Gastroesophageal sphincter (tissue), 4 donors: ENCODE data around the gene RPS27A. TPM values are rescaled to one million over a fixed set of nuclear protein-coding genes. Genes with fewer than 3 reads are reported as not detected.
"Not testable (repeated sequence)": the region's sequence is repeated elsewhere in the genome, so short reads cannot be mapped to it uniquely, and the experiment has no call there.

Experiments
- ATAC-seq: fragments of 150-250 bp; one replicate; pipeline ENCODE4 v1.9.1; 2016; ENCODE audit warnings: mild to moderate bottlenecking, moderate library complexity
- H3K27ac ChIP-seq, 4 donors: fragments of 200-600 bp; sonication (generic) in 3 of 4; 1 replicate in 3 of 4; 2 replicates in 1 of 4; pipeline ENCODE4 v1.5.1; 2016 to 2019
- H3K27me3 ChIP-seq: fragments of 200-600 bp; sonication (generic); one replicate; pipeline ENCODE4 v1.5.1; 2019
- H3K36me3 ChIP-seq, 2 donors: fragments of 200-600 bp; sonication (generic); one replicate each; pipeline ENCODE4 v1.5.1; 2019; ENCODE audit warnings: control low read depth in 1 of 2
- H3K4me1 ChIP-seq, 3 donors: fragments of 200-600 bp; sonication (generic); 1 replicate in 2 of 3; 2 replicates in 1 of 3; pipeline ENCODE4 v1.5.1; 2016 to 2019; ENCODE audit warnings: control low read depth in 2 of 3
- H3K4me3 ChIP-seq, 2 donors: fragments of 200-600 bp; sonication (generic); one replicate each; pipeline ENCODE4 v1.5.1; 2019; ENCODE audit warnings: mild to moderate bottlenecking in 1 of 2, moderate library complexity in 1 of 2
- H3K9me3 ChIP-seq, 3 donors: fragments of 200-600 bp; sonication (generic); one replicate each; pipeline ENCODE4 v1.5.1; 2017 to 2019; ENCODE audit warnings: control low read depth in 2 of 3
- EP300 ChIP-seq: sonication (generic); formaldehyde crosslinking; IDR thresholded peaks from one replicate; pipeline ENCODE4 v1.6.1; 2017; ENCODE audit warnings: antibody characterized with exemption, mild to moderate bottlenecking
- POLR2A ChIP-seq, 2 donors: fragments of 450-650 bp; IDR thresholded peaks; one replicate each; pipeline ENCODE4 v1.6.1; 2017; ENCODE audit warnings: antibody characterized with exemption in 2 of 2, mild to moderate bottlenecking in 2 of 2, moderate library complexity in 1 of 2
- POLR2AphosphoS5 ChIP-seq: sonication (generic); formaldehyde crosslinking; IDR thresholded peaks from one replicate; pipeline ENCODE4 v1.6.1; 2017; ENCODE audit warnings: antibody characterized with exemption
- WGBS, 2 donors: methylation state at CpG; one replicate each; pipeline ENCODE4 v1.1.5; 2018; ENCODE audit warnings: low coverage in 1 of 2; 5-methylcytosine and 5-hydroxymethylcytosine counted together
- total RNA-seq, 4 donors: library from RNA; depleted of rRNA; stranded (reverse); fragments of >200 nt; gene quantifications; one replicate each; pipeline ENCODE4 v1.1.0, GENCODE V29; 2016
- TF ChIP-seq, protein P1 (sequence below), 4 experiments: fragments of 200-600 bp in 2 of 4; fragments of 450-650 bp in 2 of 4; sonication (generic) in 1 of 4; IDR thresholded peaks; one replicate each; pipeline ENCODE4 v1.5.1; 2017 to 2019; ENCODE audit warnings: antibody characterized with exemption in 4 of 4, mild to moderate bottlenecking in 2 of 4, moderate library complexity in 2 of 4

RPS27A gene
- 1,000 to 10,000 TPM in 3 of 4 donors, 100 to 1,000 TPM in 1; 672 to 2,650 (median 1,912) TPM for total RNA-seq

DNA sequence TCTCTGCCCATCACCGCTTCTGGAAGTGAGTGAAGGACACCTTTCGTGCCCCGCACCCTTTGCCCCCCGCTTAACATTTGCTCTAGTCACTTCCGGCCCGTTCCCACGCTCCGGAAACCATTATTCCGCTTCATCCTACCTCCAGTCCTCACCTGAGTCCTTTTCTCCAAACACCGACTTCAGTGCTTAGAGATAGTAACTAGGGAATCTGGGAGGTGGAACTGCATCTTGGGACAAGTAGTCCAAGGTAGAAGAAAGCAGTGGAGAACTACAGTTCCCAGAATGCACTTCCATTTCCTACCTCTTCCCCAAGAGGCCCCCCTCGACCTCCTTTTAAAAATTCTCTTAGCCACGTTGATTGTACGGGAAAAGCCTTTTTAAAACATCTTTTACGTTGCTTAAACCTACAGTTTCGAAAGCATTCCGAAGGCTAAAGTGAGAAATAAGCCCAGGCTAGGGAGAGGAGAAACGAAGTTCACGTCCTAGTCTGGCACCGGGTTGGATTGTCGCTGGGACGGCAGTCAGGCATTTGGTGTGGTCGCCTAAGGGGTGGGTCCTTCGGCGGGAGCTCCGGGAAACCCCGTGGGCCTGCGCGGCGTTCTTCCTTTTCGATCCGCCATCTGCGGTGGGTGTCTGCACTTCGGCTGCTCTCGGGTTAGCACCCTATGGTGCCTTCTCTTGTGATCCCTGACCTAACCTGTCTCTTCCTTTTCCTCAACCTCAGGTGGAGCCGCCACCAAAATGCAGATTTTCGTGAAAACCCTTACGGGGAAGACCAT lies at the start of gene RPS27A, which contains the start of gene CLHC1:
Gene RPS27A (plus strand): TSS at position 605 of the 779 bp plus-strand sequence. CDS start 137 bp downstream, at position 742.
Gene CLHC1 (minus strand): TSS at position 210 of the 779 bp plus-strand sequence. CDS start 9,882 bp downstream, outside the sequence.
- Histone ChIP-seq H3K4me1 (peaks cover 4 to 46% (median 8%) of the 10 kb centered on the region in 3 donors), H3K27me3 (no peaks in the 10 kb centered on the region), H3K4me3 (peak within 1 kb of the TSS; percentile 67 to 98), H3K27ac (peak within 1 kb of the TSS; percentile 89 to 96 (median 90)), H3K36me3 (peaks cover 4 to 37% of the 10 kb centered on the region in 2 donors), H3K9me3 (no peaks in the 10 kb centered on the region)
- TF ChIP-seq, protein P1, sequence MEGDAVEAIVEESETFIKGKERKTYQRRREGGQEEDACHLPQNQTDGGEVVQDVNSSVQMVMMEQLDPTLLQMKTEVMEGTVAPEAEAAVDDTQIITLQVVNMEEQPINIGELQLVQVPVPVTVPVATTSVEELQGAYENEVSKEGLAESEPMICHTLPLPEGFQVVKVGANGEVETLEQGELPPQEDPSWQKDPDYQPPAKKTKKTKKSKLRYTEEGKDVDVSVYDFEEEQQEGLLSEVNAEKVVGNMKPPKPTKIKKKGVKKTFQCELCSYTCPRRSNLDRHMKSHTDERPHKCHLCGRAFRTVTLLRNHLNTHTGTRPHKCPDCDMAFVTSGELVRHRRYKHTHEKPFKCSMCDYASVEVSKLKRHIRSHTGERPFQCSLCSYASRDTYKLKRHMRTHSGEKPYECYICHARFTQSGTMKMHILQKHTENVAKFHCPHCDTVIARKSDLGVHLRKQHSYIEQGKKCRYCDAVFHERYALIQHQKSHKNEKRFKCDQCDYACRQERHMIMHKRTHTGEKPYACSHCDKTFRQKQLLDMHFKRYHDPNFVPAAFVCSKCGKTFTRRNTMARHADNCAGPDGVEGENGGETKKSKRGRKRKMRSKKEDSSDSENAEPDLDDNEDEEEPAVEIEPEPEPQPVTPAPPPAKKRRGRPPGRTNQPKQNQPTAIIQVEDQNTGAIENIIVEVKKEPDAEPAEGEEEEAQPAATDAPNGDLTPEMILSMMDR (IDR thresholded peaks at IDR 0.05) = peak in 1 of 4 experiments; percentile 23
- TF ChIP-seq POLR2A (IDR thresholded peaks at IDR 0.05) = peak; percentile 61 to 77
- TF ChIP-seq POLR2AphosphoS5 = peak; percentile 82
- no peak for TF ChIP-seq EP300
- WGBS, 2 donors = 0 to 1% methylated on average over 21 of the region's 37 CpGs
- peak; percentile 98 for ATAC-seq

DNA sequence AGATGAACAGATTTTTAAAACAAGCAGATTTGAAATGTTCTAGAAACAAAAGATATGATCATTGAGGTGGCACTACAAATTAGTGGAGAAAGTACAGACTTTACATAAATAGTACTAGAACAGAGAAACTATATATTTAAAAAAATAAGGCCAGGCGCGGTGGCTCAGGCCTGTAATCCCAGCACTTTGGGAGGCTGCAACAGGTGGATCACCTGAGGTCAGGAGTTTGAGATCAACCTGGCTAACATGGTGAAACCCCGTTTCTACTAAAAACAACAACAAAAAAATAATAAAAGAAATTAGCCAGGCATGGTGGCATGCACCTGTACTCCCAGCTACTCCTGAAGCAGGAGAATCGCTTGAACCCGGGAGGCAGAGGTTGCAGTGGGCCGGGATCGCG lies 45.7 kb upstream of the RPS27A start:
- not testable (repeated sequence) for ATAC-seq, H3K4me1 ChIP-seq, H3K4me3 ChIP-seq, H3K27ac ChIP-seq, H3K36me3 ChIP-seq, H3K27me3 ChIP-seq, H3K9me3 ChIP-seq
- WGBS, 2 donors = 67 to 83% methylated on average over 3 of the region's 8 CpGs

DNA sequence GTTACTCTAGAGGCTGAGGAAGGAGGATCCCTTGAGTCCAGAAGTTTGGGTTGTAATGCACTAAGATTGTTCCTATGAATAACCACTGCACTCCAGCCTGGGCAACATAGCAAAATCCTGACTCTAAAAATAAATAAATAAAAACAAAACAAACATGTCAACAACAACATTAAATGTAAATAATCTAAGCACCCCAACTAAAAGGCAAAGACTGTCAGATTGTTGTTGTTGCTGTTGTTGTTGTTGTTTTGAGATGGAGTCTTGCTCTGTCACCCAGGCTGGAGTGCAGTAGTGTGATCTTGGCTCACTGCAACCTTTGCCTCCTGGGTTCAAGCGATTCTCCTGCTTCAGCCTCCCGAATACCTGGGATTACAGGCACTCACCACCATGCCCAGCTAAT lies 40.6 kb upstream of the RPS27A start:
- 97% methylated on average over 2 of the region's 2 CpGs; no CpG with 5 or more reads in 1 of the 2 donors for WGBS, 2 donors
- peaks cover 0 to 35% of the 10 kb centered on the region in 2 donors for H3K36me3 ChIP-seq
- H3K27ac ChIP-seq, ATAC-seq, H3K4me3 ChIP-seq, H3K27me3 ChIP-seq, H3K9me3 ChIP-seq, H3K4me1 ChIP-seq: not testable (repeated sequence)

DNA sequence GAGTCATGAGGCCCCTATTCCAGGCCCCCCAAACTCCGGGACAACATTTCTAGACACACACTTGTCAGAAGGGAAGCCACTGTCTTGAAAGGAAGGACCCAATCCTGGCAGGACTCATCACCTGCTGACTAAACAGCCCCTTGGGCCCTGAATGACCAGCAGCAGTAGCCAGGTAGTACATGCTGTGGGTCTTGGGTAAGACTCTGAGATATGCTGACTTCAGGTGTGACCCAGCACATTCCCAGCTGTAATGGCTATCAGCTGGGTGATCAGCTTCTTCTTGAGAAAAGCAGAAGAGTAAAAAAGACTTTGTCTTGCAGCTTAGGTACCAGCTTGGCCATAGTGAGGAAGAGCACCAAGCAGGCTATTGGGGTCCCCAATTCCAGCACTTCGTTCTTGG lies 36.0 kb upstream of the RPS27A start:
- Histone ChIP-seq H3K4me1 (no peaks in the 10 kb centered on the region), H3K36me3 (peaks cover 0 to 48% of the 10 kb centered on the region in 2 donors), H3K27ac (no peak overlapping the region), H3K27me3 (no peaks in the 10 kb centered on the region), H3K9me3 (no peaks in the 10 kb centered on the region), H3K4me3 (no peak overlapping the region)
- TF ChIP-seq, protein P1 (IDR thresholded peaks at IDR 0.05) = no peak
- TF ChIP-seq EP300 (no peak), POLR2AphosphoS5 (no peak), POLR2A (IDR thresholded peaks at IDR 0.05) (no peak)
- ATAC-seq = no peak
- WGBS, 2 donors = 80% methylated on average over 1 of the region's 2 CpGs; no CpG with 5 or more reads in 1 of the 2 donors

DNA sequence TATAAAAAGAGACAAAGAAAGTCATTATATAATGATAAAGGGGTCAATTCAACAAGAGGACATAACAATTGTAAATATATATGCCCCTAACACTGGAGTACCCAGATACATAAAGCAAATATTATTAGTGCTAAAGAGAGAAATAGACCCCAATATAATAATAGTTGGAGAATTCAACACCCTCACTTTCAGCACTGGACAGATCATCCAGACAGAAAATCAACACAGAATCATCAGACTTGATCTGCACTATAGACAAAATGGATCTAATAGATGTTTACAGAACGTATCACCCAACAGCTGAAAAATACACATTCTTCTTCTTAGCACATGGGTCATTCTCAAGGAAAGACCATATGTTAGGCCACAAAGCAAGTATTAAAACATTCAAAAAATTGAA lies 32.1 kb upstream of the RPS27A start:
- Histone ChIP-seq H3K27me3 (no peaks in the 10 kb centered on the region), H3K4me3 (no peak overlapping the region), H3K36me3 (peaks cover 0 to 60% of the 10 kb centered on the region in 2 donors), H3K4me1 (no peaks in the 10 kb centered on the region), H3K27ac (no peak overlapping the region), H3K9me3 (no peaks in the 10 kb centered on the region)
- 78 to 91% methylated on average over 1 of the region's 1 CpG for WGBS, 2 donors
- TF ChIP-seq, protein P1 (IDR thresholded peaks at IDR 0.05) = no peak
- TF ChIP-seq POLR2A (IDR thresholded peaks at IDR 0.05) (no peak), POLR2AphosphoS5 (no peak), EP300 (no peak)
- no peak for ATAC-seq

DNA sequence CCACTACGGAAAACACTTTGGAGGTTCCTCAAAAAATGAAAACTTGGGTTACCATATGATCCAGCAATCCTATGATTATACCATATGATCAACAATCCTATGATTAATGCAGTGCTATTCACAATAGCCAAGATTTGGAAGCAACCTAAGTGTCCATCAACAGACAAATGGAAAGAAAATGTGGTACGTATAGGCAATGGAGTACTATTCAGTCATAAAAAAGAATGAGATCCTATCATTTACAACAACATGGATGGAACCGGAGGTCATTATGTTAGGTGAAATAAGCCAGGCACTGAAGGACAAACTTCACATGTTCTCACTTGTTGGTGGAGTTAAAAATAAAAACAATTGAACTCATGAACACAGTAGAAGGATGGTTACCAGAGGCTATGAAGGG lies 28.0 kb upstream of the RPS27A start:
- H3K36me3 ChIP-seq = peaks cover 0 to 31% of the 10 kb centered on the region in 2 donors

More for the DNA sequence above, 28.0 kb upstream of the RPS27A start:
- Histone ChIP-seq H3K4me3 (no peak overlapping the region), H3K9me3 (no peaks in the 10 kb centered on the region), H3K27ac (no peak overlapping the region), H3K27me3 (no peaks in the 10 kb centered on the region), H3K4me1 (no peaks in the 10 kb centered on the region)
- TF ChIP-seq, protein P1 (IDR thresholded peaks at IDR 0.05) = no peak
- TF ChIP-seq POLR2AphosphoS5 = no peak
- TF ChIP-seq POLR2A (IDR thresholded peaks at IDR 0.05) = no peak
- no peak for TF ChIP-seq EP300
- no peak for ATAC-seq
- WGBS, 2 donors = 93 to 98% methylated on average over 2 to 3 of the region's 3 CpGs
